Activated T-cell treated with anti-CD3 and anti-CD28 coated beads for 1 hour (primary cell): ENCODE data around the gene ATP13A4.

Experiments used
- DNase-seq: peaks from one replicate; pipeline ENCODE4 v3.0.0-alpha.2; 2020; ENCODE audit warnings: low read depth

Gene ATP13A4

DNA sequence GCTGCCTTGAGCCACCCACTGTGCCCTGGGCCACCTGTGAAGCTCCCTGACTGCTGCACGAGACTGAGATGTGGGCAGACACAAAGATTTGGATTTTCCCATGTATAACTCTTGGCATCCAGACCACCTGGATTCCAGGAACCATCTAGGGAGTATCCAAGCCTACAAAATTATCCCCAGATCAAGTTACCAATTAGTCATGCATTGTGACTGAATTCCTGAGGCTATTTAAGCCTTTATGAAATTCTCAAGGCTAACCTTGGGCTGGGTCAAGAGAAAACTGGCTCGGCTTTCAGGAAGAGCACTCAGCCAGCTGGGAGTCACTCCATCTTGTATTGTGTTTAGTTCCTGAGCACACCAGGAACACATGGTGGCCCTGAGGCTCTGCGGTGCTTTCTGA is 162.8 kb downstream of the ATP13A4 start:
- DNase-seq: no peak

DNA sequence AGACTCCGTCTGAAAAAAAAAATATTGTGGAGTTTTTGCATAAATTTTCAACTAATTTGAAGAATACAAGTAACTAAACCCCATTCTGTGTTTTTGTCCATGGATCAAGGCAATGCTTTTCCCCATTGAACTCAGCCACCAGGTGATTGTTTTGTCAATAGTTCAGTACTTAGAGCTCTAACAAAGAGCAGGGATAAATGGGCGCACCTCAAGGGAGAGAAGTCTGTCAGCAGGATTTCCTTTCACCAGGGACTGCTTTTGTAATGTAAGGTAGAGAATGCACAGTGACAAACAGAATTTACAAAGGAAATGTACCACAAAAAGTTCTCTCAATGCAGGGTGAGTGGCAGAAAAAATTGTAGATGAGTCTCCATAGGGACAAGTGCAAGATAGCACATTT is 165.4 kb downstream of the ATP13A4 start:
- DNase-seq: no peak

DNA sequence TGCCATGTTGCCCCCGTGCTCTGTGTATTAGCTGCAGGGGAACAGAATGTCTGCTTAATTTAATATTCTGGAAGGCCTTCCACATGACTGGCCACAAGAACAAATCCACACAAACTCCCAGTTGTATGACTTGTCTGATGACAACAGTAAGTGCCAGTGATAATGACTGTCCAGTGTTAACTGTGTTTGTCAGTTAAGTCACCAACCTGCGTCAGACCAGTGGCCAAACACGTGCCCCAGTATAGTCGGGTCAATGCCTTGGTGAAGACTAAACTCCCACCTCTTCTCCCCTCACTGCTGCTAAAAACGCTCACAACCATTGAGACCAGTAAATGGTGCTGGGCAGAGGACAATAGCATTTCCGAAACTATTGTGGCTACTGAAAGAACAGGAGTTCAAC is 166.3 kb downstream of the ATP13A4 start:
- DNase-seq: no peak

DNA sequence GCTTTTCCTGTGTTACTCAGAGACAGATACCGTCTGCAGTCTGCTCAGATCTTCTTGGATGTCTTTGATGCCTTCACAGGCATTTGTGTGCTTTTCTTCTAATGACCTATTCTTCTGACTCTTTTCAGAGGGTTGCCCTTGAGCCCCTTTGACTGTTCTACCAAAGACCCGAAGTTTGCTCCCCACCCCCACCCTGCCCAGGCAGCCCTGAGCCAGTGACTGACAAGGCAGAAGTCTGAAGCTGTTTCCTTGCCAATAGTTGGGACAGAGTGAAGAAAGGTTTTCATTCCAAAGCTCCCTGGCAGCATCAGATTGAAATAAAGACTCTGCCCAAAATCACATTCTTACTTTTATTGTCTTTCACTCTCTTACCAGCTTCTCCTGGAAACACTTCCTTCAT is 167.1 kb downstream of the ATP13A4 start:
- no peak for DNase-seq

DNA sequence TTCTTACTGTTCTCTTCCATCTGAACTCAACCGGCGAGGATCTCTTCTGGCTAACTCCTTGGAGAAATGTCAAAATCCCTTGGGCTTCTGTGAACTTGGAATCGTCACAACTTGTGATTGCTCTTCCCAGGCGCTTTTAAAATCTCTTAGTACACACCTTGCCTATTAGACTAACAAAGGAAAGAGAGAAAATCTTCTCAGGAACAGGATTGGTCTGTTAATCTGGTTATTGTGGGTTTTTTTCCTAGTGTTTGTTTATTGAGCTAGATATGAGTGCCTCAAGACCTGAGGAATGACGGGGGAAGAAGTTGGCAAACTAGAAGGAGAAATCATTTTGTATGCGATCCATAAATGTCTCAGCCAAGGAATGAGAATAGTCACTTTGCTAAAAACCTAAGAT is 176.0 kb downstream of the ATP13A4 start, which contains the start of gene ATP13A5:
ATP13A5 (minus strand) TSS at position 48 of the 400 bp plus-strand sequence; CDS start at position 20, 28 bp downstream.
- no peak for DNase-seq

DNA sequence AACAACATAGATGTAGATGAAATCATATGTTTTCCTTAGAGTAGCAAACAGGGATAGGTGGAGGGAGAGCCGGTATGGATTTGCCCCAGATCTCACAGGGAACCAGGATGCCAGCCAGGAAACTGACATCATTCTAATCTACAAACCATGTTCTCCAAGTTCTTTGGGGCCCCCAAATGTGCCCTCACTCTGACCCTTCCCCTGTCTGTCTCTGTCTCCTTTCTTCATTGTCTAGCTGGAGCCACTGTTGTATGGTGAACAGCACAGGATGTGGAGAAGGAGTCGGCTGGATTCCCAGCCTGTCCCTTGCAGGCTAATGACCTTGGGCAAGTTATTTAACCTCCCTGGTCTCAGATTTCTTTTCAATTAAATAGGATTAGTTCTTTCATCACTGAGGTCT is 177.1 kb downstream of the ATP13A4 start:
- DNase-seq: no peak

DNA sequence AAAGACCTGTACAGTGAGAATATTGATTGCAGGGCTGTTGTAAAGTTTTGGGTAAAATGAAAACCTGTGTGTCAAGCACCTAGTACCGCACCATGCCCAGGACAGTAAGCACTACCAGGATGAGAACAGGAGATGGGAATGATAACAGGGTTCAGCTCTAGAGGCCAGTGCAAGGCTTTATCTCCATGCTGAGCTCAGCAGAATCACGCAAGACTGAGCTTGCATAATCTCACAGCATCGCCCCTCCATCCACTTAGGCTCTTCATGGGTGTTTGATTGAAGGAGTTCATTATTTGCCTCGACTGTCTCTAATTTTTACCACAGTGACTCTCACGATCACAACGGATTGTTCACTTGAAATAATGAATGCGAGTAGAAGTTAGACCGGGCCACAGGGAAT is 179.1 kb downstream of the ATP13A4 start:
- DNase-seq: no peak

DNA sequence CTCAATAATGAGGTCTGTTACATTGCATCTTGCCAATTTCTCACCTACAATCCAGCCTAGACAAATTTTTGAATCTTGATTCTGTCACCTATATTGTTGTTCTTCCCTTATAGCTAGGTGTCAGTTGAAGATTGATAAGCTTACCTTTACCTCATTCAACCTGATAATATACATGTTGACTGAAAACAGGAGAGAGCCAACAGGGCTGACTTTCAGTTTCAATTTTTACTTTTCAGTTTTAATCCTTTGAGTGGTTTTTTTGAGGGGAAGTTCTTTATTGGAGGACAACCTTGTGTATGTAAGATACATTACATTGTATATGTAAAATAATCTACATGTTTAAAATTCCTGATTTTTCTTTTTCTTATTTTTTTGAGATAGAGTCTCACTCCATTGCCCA is 181.9 kb downstream of the ATP13A4 start:
- DNase-seq: no peak

DNA sequence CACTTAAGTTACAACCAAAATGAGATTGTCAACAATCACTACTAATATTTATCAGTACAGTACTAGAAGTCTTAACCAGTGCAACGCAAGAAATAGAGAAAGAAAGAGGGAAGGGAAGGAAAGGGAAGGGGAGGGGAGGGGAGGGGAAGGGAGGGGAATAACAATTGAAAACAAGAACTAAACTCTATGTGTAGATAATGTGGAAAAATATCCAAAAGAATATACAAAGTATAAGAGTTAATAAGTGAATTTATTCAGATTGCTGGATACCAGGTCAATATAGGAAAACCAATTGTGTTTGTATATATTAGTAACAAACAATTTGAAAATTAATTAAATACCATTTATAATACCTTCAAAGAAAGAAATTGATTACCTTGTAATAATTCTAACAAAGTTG is 186.8 kb downstream of the ATP13A4 start:
- DNase-seq: no peak

DNA sequence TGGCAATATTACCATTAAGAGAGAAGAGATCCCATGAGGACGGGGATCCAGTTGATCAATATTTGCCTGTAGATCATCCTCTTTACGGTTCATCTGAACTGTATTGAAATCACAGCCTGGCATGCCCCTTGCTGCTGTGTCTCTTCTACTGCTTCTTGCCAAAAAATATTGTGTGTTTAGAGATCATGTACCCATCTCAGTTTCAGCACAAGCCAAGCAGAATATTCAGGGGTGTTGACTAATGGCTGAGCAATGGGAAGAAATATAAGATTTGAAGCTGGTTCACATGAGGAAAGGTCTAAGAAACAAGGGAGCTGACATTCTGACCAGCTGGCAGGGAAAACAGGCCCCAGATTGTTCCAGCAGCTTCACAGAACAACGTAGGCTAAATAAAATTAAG is 197.4 kb downstream of the ATP13A4 start:
- DNase-seq: no peak

DNA sequence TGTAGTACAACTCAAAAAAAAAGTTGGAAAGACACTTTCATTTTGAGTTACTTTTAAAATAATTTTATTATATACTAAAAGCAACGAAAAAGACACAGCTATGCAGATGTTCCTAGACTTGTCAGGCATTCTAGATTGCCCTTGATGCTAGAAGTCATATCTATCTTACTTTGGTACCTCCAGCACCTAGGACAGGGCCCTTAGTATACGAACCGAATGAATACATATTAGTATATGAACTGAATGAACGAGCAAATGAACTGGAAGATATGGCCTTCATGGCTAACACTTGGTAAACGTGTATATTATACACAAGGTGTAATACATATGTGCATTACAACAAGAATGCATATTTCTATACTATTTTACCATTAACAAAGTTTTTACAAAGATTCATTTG is 200.3 kb downstream of the ATP13A4 start:
- no peak for DNase-seq
